BLaER1 treated with 17β-estradiol and CSF1 and Interleukin-3, amounts not matched to agents 10 nM and 100 nM (cell line): ENCODE measurements around the gene CLN3.
"Not testable (repeated sequence)": the region's sequence is repeated elsewhere in the genome, so short reads cannot be mapped to it uniquely, and the experiment has no call there.

Experiments used
- H3K27ac ChIP-seq, 11 experiments: shearing (Covaris generic); formaldehyde crosslinking; 2 replicates each; pipeline ENCODE4 v1.8.1; 2022
- H3K27me3 ChIP-seq, 11 experiments: shearing (Covaris generic); formaldehyde crosslinking; 2 replicates each; pipeline ENCODE4 v1.8.1; 2022
- H3K36me3 ChIP-seq, 11 experiments: shearing (Covaris generic); formaldehyde crosslinking; 2 replicates each; pipeline ENCODE4 v1.8.1; 2022
- H3K4me1 ChIP-seq, 10 experiments: shearing (Covaris generic); formaldehyde crosslinking; 2 replicates each; pipeline ENCODE4 v1.8.1; 2022
- H3K4me2 ChIP-seq, 11 experiments: shearing (Covaris generic); formaldehyde crosslinking; 2 replicates each; pipeline ENCODE4 v1.8.1; 2022
- H3K4me3 ChIP-seq, 10 experiments: shearing (Covaris generic); formaldehyde crosslinking; 2 replicates each; pipeline ENCODE4 v1.8.1; 2022
- H3K9ac ChIP-seq, 11 experiments: shearing (Covaris generic); formaldehyde crosslinking; 2 replicates each; pipeline ENCODE4 v1.8.1; 2022
- H3K9me3 ChIP-seq, 11 experiments: shearing (Covaris generic); formaldehyde crosslinking; replicated peaks in 1 of 11; 2 replicates each; pipeline ENCODE4 v1.8.1; 2022
- H4K20me1 ChIP-seq, 11 experiments: shearing (Covaris generic); formaldehyde crosslinking; 2 replicates each; pipeline ENCODE4 v1.8.1; 2022
- Cebpa-rat ChIP-seq, 11 experiments: shearing (Covaris generic); IDR thresholded peaks; 2 replicates each; pipeline ENCODE4 v1.8.1; 2022

CLN3 gene

DNA sequence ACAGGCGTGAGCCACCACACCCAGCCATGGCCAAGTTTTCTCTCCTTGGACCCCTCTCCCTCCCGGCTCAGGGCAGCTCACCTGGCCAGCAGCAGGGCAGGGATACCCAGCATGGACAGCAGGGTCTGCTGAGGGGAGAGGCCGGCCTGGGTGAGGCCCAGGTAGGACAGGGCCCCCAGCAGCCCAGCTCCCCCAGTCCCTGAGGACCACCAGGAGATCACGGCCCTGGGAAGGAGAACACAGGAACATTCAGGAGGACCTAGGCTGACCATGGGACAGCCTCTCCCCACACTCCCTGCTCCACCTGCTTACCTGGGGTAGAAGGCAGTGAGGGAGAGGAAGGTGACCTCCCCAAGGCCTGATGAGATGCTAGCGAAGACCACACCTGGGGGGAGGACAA, 5.6 kb downstream of the CLN3 start:
- TF ChIP-seq Cebpa-rat (IDR thresholded peaks at IDR 0.05) = no peak
- peaks cover 0 to 45% (median 0%) of the 10 kb centered on the region in 11 experiments; a peak in 8 of 22 replicates for H4K20me1 ChIP-seq
- H3K36me3 ChIP-seq = peaks cover 72 to 89% (median 87%) of the 10 kb centered on the region in 11 experiments
- H3K4me3 ChIP-seq = no peak overlapping the region
- no peaks in the 10 kb centered on the region for H3K27me3 ChIP-seq
- H3K27ac ChIP-seq = no peak overlapping the region
- no peak overlapping the region for H3K9ac ChIP-seq
- H3K9me3 ChIP-seq = no peaks in the 10 kb centered on the region
- H3K4me1 ChIP-seq = peaks cover 17 to 29% (median 24%) of the 10 kb centered on the region in 10 experiments
- no peak overlapping the region for H3K4me2 ChIP-seq

DNA sequence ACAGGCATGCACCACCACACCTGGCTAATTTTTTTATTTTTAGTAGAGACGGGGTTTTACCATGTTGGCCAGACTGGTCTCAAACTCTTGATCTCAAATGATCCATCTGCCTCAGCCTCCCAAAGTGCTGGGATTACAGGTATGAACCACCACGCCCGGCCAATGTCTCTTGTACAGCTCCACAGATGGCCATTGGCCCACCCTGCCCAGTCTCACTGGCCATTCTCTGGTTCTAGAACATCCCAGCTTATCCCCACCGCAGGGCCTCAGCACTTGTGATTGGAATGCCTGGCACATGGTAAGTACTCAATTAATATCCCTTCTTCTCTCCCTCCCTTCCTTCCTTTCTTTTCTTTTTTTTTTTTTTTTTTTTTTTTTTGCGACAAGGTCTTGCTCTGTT, 8.5 kb downstream of the CLN3 start:
- H3K27ac ChIP-seq, H3K4me2 ChIP-seq, H3K9ac ChIP-seq, H3K4me1 ChIP-seq, H3K9me3 ChIP-seq, H3K27me3 ChIP-seq, H3K4me3 ChIP-seq: not testable (repeated sequence)
- Histone ChIP-seq H3K36me3 (peaks cover 83 to 100% (median 95%) of the 10 kb centered on the region in 11 experiments), H4K20me1 (peaks cover 0 to 59% (median 0%) of the 10 kb centered on the region in 11 experiments; a peak in 9 of 22 replicates)

DNA sequence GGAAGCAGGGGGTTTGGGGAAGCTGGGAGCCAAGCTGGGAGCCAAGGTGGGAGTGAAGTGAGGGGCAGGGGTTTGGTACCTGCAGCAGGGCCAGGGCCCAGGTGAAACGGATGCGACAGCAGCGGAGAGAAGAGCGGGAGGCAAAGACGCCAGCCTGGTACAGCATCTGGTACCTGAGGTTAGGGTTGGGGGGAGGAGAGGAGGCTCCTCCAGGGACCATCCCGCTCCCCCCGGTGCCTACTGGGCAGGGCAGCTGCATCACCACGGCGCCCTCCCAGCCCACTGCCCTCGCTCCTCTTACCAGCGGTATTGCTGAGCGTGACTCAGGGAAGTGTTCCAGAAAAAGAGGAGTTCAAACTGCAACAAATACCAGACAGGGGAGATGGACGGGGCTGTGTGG, 9.8 kb downstream of the CLN3 start:
- Histone ChIP-seq H3K27me3 (no peaks in the 10 kb centered on the region), H3K9ac (no peak overlapping the region), H3K36me3 (peaks cover 85 to 100% (median 95%) of the 10 kb centered on the region in 11 experiments), H3K4me3 (no peak overlapping the region), H3K27ac (no peak overlapping the region), H3K9me3 (no peaks in the 10 kb centered on the region), H3K4me1 (no peaks in the 10 kb centered on the region), H4K20me1 (peaks cover 0 to 64% (median 0%) of the 10 kb centered on the region in 11 experiments; a peak in 10 of 22 replicates), H3K4me2 (no peak overlapping the region)
- TF ChIP-seq Cebpa-rat (IDR thresholded peaks at IDR 0.05) = no peak

DNA sequence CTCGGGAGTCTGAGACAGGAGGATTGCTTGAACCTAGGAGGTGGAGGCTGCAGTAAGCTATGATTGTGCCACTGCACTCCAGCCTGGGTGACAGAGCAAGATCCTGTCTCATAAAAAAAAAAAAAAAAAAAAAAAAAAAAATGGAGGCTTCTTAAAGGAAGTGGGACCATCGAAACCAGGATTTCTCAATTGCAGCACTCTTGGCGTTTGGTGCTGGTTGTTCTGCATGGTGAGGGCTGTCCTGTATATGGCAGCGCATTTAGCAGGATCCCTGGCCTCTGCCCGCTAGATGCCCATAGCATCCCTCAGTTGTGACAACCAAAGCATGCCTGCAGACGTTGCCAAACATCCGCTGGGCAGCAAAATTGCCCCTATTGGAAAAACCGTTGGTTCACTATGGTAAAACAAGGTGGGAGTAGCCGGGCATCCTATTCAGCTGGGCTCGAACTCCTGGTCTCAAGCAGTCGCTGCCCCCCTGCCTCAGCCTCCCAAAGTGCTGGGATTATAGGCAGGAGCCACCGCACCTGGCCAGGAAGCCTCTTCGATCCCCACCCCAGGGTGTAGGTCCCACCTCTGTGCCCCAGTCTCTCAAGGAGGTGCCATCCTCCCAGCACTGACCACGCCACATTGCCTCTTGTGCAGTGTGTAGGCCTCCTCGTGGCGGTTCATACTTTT, 13.2 kb downstream of the CLN3 start:
- Histone ChIP-seq H3K9ac (no peak overlapping the region), H3K4me1 (peaks cover 0 to 8% (median 6%) of the 10 kb centered on the region in 10 experiments; a peak in 15 of 20 replicates), H3K4me2 (no peak overlapping the region), H3K27me3 (no peaks in the 10 kb centered on the region), H3K36me3 (peaks cover 85 to 100% (median 96%) of the 10 kb centered on the region in 11 experiments), H3K9me3 (no peaks in the 10 kb centered on the region), H3K4me3 (no peak overlapping the region), H3K27ac (no peak overlapping the region), H4K20me1 (peaks cover 0 to 52% (median 0%) of the 10 kb centered on the region in 11 experiments; a peak in 11 of 22 replicates)
- TF ChIP-seq Cebpa-rat (IDR thresholded peaks at IDR 0.05) = no peak

DNA sequence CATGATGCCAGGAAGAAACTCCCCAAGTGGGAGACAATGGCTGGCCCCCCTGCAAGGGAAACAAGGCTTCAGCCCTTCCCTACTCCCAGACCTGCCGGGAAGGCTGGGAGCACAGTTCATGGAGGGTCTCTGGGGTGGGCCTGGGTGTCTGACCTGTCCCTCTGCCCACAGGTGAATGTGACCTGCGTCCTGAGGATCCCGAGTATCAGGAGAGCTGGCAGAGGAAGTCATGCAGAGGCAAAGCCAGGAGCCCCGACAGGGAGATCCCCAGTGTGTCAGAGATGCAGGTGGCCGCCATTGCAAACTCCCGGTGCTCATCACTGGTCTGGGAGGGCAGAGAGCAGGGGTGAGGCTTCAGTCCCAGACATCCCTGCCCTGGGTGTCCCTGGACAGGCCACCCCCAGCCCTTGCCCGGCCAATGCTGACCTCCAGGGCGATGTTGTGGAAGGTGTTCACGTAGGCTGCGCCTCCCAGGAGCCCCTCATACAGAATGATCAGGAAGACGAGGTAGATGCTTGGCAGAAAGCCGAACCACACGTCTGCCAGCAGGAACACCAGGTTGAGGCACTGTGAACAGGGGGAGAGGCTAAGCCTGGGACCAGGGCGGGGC, 14.5 kb downstream of the CLN3 start:
- no peaks in the 10 kb centered on the region for H3K9me3 ChIP-seq
- H3K27ac ChIP-seq = no peak overlapping the region
- H3K36me3 ChIP-seq = peaks cover 74 to 99% (median 85%) of the 10 kb centered on the region in 11 experiments
- H3K4me2 ChIP-seq = no peak overlapping the region
- H3K27me3 ChIP-seq = no peaks in the 10 kb centered on the region
- H3K4me3 ChIP-seq = no peak overlapping the region
- H3K9ac ChIP-seq = no peak overlapping the region
- H3K4me1 ChIP-seq = peaks cover 0 to 13% (median 8%) of the 10 kb centered on the region in 10 experiments; a peak in 15 of 20 replicates
- TF ChIP-seq Cebpa-rat (IDR thresholded peaks at IDR 0.05) = no peak
- peaks cover 0 to 49% (median 0%) of the 10 kb centered on the region in 11 experiments; a peak in 11 of 22 replicates for H4K20me1 ChIP-seq

DNA sequence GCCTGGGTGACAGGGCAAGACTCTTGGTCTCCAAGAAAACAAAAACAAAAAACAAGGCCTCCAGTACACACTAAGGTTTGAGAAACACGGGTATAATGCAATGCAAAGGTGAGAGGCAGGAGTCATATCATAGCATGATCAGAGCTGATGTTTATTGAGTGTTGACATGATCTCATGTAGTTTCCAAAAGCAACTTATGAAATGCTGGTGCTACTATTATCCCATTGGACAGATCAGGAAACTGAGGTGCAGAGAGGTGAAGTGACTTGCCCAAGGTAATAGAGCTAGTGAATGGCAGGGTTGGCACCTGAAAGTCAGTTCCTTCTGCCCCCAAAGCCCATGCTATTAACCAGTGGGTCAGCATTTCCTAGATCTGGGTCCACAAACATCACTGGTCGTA, 16.7 kb downstream of the CLN3 start:
- no peak overlapping the region for H3K27ac ChIP-seq
- no peak for TF ChIP-seq Cebpa-rat (IDR thresholded peaks at IDR 0.05)
- H4K20me1 ChIP-seq = peaks cover 0 to 33% (median 0%) of the 10 kb centered on the region in 11 experiments; a peak in 9 of 22 replicates
- no peaks in the 10 kb centered on the region for H3K9me3 ChIP-seq
- H3K4me1 ChIP-seq = peaks cover 0 to 13% (median 8%) of the 10 kb centered on the region in 10 experiments; a peak in 15 of 20 replicates
- H3K36me3 ChIP-seq = peaks cover 52 to 84% (median 63%) of the 10 kb centered on the region in 11 experiments
- no peak overlapping the region for H3K4me3 ChIP-seq
- no peak overlapping the region for H3K9ac ChIP-seq
- H3K4me2 ChIP-seq = no peak overlapping the region
- H3K27me3 ChIP-seq = no peaks in the 10 kb centered on the region

DNA sequence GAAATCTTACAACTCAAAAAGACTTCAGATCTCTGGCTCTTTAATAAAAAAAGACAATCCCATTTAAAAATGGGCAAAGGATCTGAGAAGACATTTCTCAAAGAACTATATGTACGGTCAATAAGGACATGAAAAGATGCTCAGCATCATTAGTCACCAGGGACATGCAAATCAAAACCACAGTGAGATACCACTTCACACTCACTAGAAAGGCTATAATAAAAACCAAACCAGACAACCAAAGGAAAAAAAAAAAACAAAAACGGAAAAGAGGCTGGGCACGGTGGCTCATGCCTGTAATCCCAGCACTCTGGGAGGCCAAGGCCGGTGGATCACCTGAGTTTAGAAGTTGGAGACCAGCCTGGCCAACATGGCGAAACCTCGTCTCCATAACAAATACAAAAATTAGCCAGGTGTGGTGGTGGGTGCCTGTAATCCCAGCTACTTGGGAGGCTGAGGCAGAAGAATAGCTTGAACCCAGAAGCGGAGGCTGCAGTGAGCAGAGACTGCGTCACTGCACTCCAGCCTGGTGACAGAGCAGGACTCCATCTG, 18.1 kb downstream of the CLN3 start:
- peaks cover 0 to 13% (median 8%) of the 10 kb centered on the region in 10 experiments; a peak in 15 of 20 replicates for H3K4me1 ChIP-seq
- H3K9me3 ChIP-seq = no peaks in the 10 kb centered on the region
- H4K20me1 ChIP-seq = peaks cover 0 to 26% (median 0%) of the 10 kb centered on the region in 11 experiments; a peak in 9 of 22 replicates
- H3K9ac ChIP-seq = no peak overlapping the region
- no peaks in the 10 kb centered on the region for H3K27me3 ChIP-seq
- peaks cover 40 to 70% (median 49%) of the 10 kb centered on the region in 11 experiments for H3K36me3 ChIP-seq
- peak overlapping the region in 5 of 11 experiments; percentile 18 to 57 (median 38); a peak in 9 of 22 replicates for H3K4me2 ChIP-seq
- H3K4me3 ChIP-seq = no peak overlapping the region
- no peak overlapping the region for H3K27ac ChIP-seq
- TF ChIP-seq Cebpa-rat (IDR thresholded peaks at IDR 0.05) = no peak

DNA sequence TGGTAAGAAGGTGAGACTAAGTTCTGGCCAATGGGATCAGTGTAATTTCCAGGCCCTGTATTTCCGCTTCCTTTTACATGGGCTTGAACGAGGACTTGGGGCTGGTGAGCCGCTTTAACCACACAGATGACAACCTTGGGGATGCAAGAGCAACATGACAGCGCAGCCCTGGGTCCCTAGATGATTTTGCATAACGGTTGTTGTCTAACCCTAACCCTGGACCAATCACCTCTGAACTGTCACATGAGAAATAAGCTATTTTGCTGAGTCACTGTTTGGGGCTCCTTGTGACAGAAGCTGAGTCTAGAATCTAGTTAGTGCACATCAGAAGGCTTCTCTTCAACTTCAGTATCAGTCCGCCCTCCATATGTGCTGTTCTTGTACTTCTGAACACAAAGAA, 44.8 kb downstream of the CLN3 start:
- not testable (repeated sequence) for H3K27me3 ChIP-seq, H3K4me3 ChIP-seq, H3K4me1 ChIP-seq, H3K36me3 ChIP-seq, H4K20me1 ChIP-seq, H3K9ac ChIP-seq, H3K27ac ChIP-seq, H3K4me2 ChIP-seq, H3K9me3 ChIP-seq

DNA sequence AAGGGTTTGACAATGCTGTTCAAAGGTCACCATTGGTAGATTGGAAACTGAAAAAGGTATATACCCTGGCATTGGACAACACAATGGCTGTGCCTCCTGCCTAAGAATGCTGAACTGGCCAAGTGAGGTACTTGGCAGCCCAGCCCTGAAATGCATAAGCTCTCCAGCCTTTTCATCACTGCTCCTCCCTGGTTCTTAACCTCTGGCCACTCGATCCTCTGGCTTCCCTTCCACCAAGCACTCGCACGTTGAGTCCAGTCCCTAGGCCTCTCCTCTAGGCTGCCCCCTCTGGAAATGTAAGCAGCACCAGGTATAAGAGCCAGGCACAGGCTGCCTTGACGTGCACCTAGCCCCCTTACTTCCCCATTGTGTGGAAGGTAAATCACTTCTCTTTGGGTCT, 45.5 kb downstream of the CLN3 start:
- H3K9me3 ChIP-seq, H3K27me3 ChIP-seq, H3K27ac ChIP-seq, H3K36me3 ChIP-seq, H3K4me1 ChIP-seq, H3K4me3 ChIP-seq, H3K9ac ChIP-seq, H4K20me1 ChIP-seq, H3K4me2 ChIP-seq: not testable (repeated sequence)

DNA sequence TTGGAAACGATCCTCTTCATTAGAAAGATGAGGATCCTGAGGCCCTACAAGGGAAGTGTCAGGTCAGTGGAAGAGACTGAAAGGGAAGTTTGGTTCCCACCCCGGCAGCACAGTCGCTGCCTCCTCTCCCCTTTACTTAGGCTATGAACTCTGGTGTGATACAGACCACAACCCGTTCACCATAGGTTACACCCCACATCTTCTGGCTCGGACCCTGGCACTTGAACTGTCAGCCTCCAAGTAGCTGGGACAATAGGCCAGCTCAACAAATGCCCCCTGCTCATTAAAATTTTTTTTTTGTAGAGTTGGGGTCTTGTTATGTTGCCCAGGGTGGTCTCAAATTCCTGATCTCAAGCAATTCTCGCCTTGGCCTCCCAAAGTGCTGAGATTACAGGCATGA, 47.9 kb downstream of the CLN3 start:
- H3K27me3 ChIP-seq, H3K4me3 ChIP-seq, H3K36me3 ChIP-seq, H3K4me2 ChIP-seq, H3K27ac ChIP-seq, H4K20me1 ChIP-seq, H3K4me1 ChIP-seq, H3K9ac ChIP-seq, H3K9me3 ChIP-seq: not testable (repeated sequence)

DNA sequence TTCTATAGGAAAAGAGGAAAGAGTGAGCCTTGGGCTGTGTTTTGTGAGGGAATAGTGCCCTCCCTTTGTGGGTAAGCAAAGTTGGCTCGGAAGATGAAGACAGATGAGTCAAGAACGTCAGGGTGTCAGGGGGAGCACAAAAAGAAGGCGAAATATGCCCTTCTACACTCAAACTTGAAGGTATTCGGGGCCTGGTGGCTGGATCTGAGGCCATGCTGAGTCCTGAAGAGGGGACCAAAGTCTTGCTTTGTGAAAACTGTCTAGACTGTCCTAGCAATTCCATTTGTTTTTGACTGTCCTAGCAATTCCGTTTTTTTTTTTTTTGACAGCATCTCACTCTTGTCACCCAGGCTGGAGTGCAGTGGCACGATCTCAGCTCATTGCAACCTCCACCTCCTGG, 53.0 kb downstream of the CLN3 start:
- not testable (repeated sequence) for H3K36me3 ChIP-seq, H4K20me1 ChIP-seq, H3K9ac ChIP-seq, H3K4me3 ChIP-seq, H3K9me3 ChIP-seq, H3K4me2 ChIP-seq, H3K27me3 ChIP-seq, H3K4me1 ChIP-seq, H3K27ac ChIP-seq

DNA sequence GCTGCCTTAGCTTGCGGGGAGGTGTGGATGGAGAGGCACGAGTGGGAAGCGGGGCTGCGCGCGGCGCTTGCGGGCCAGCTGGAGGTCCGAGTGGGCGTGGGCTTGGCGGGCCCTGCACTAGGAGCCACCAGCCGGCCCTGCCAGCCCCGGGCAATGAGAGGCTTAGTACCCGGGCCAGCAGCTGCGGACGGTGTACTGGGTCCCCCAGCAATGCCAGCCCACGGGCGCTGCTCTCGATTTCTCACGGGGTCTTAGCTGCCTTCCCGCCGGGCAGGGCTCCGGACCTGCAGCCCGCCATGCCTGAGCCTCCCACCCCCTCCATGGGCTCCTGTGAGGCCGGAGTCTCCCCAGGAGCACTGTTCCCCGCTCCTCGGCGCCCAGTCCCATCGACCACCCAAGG, 56.5 kb downstream of the CLN3 start:
- not testable (repeated sequence) for H3K27ac ChIP-seq, H3K27me3 ChIP-seq, H3K36me3 ChIP-seq, H3K9ac ChIP-seq, H3K4me3 ChIP-seq, H3K4me2 ChIP-seq, H3K4me1 ChIP-seq, H4K20me1 ChIP-seq, H3K9me3 ChIP-seq
